AG10803 (cell line): ENCODE results near the gene NCR3LG1.

ENCODE experiments used
- DNase-seq: peaks from one replicate; pipeline ENCODE4 v3.0.0; 2010; ENCODE audit warnings: low read depth
- H3K4me3 ChIP-seq: 2 replicates; pipeline ENCODE4 v1.5.1; 2011; ENCODE audit warnings: mild to moderate bottlenecking, low read length, control low read depth
- CTCF ChIP-seq: conservative IDR thresholded peaks from 2 replicates; pipeline ENCODE4 v1.5.1; 2011; ENCODE audit warnings: mild to moderate bottlenecking, low read length, control low read depth, inconsistent platforms

Gene NCR3LG1

DNA sequence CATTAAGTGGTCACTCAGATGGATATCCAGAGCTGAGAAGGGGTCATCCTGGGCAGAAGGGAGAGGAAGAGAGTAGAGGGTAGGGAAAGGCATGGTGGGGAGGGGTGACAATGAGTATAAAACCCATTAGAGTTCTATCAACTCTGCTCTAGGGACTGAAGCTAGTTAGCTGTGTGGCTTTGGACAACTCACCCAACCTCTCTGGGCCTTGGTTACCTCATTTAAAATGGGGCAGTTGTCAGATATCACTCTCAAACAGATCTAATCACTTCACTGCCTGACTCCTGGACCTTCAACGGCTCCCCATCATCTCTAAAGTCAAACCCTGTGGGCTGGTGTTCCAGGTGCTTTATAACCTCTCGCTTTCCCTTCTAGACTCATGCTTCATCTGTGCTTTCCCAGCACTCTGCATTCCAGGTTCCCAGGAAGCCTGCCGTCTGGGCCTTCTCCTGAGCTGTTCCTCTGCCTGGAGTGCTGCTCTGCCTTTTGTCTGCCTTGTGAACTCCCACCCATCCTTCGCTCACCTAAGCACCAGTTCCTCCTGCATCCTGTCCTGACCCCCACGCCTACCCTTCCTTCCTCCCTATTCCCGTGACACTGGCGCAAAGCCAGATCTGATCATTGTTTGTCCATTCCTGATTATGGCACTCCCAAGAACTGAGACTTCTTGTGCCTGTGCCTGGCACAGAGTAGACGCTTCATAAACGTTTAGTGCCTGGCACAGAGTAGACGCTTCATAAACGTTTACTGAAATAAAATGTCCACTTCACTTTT is 59.2 kb downstream of the NCR3LG1 start:
- no peak overlapping the region for H3K4me3 ChIP-seq
- no peak for TF ChIP-seq CTCF
- no peak for DNase-seq

- no peak for TF ChIP-seq CTCF
- DNase-seq: no peak
- no peak overlapping the region for H3K4me3 ChIP-seq
These were observed 59.8 kb downstream of the NCR3LG1 start for GRCh38 chr11:17411418-17411817.

- H3K4me3 ChIP-seq: no peak overlapping the region
- TF ChIP-seq CTCF: no peak
- DNase-seq: no peak
These were observed 61.0 kb downstream of the NCR3LG1 start for GRCh38 chr11:17412488-17413180.

GRCh38 chr11:17413414-17414316 is 62.1 kb downstream of the NCR3LG1 start:
- H3K4me3 ChIP-seq: no peak overlapping the region
- no peak for TF ChIP-seq CTCF
- DNase-seq: no peak

- DNase-seq: no peak
- TF ChIP-seq CTCF: no peak
- H3K4me3 ChIP-seq: no peak overlapping the region
These were observed 62.7 kb downstream of the NCR3LG1 start for GRCh38 chr11:17414317-17414737.

DNA sequence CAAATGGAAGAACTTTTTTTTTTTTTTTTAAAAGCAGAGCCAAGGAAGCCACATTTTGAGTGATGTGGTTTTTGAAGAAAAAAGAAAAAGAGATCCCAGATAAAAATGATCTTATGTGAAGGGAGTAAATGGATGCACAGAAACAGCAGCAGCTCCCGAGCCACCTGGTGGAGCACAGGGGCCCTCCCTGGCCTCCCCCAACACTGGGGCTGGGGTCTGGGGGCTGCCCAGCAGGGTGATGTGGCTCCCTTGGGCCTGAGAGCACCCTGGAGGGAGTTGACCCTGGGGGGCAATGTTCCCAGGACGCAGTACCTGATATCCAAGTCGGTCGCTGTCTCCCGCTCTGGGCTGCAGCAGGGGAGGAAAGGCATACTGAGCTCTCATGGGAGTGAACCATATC is 63.4 kb downstream of the NCR3LG1 start:
- no peak for DNase-seq
- no peak for TF ChIP-seq CTCF
- no peak overlapping the region for H3K4me3 ChIP-seq
